ENCODE results near the gene PTTG1IP. TPM values are rescaled to one million over a fixed set of nuclear protein-coding genes. Genes with fewer than 3 reads are reported as not detected.

Gene PTTG1IP
- total RNA-seq, 2 experiments from 2014 or later, result 54.9 to 55.2 TPM

DNA sequence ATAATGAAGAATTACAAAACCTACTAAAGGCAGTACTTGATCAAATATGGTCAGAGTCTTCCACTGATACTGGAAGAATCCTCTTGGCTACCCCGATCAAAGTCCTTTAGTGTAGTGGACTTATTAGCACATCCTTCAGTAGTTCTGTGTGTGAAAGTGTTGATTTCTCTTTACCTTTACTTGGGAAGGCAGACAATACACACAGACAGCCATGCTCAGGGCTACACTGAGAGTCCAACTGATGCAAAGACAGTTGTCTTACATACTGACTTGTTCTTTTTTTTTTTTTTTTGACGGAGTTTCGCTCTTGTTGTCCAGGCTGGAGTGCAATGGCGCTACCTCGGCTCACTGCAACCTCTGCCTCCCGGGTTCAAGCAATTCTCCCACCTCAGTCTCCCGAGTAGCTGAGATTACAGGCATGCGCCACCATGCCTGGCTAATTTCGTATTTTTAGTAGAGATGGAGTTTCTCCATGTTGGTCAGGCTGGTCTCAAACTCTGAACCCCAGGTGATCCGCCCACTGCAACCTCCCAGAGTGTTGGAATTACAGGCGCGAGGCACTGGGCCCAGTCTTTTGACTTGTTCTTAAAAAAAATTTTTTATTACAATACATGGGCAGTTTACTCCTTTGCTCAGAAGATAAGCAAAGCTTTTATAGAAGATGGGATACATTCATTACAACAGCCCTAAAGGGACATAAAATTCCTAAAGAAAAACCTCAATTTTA is 3.5 kb upstream of the PTTG1IP start:
- no peaks in the 10 kb centered on the region for H3K9me3 Mint-ChIP-seq (ENCODE audit: insufficient read depth)
- H3K4me3 Mint-ChIP-seq, result peak overlapping the region; percentile 0
- ATAC-seq (no peak), DNase-seq (no peak)
- H3K4me1 Mint-ChIP-seq (ENCODE audit: low read depth), result peaks cover 48% of the 10 kb centered on the region
- no peak overlapping the region for H3K27ac Mint-ChIP-seq
- H3K36me3 Mint-ChIP-seq (ENCODE audit: low read depth), result peaks cover 4% of the 10 kb centered on the region
- H3K27me3 Mint-ChIP-seq (ENCODE audit: low read depth), result no peaks in the 10 kb centered on the region
- CTCF ChIA-PET, result interaction anchor here (1.2 to 6.3 kb wide), 2 partner anchors 76 to 77 kb away, joined by 5 to 106 read pairs; partner anchors contain the start of gene UBE2G2
- POLR2A ChIA-PET, result interaction anchor here (0.7 kb wide), 1 partner anchor 9 kb away, joined by 3 read pairs; no protein-coding TSS in a partner anchor

DNA sequence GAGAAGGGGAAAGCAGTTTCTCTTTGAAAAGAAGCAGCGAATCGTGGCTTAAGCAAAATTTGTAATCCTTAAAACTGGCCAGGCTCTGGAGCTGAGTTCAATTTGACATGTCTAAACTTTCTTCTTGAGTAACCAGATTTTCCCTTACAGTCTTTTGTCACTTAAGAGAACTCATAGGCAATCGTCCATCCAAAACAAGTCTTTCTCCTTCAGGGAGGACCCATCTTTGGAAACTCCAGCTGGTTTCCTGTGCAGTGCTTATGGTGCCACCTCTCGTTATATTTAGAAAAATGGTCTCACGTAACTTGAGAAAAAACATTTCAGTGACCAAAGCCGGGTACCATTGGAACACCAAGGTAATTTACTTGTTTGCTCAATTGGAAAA is 1.8 kb upstream of the PTTG1IP start:
- no peaks in the 10 kb centered on the region for H3K27me3 Mint-ChIP-seq (ENCODE audit: low read depth)
- H3K27ac Mint-ChIP-seq, result peak overlapping the region; percentile 90
- CTCF ChIA-PET, result interaction anchor here (0.6 to 6.3 kb wide), 11 partner anchors 13 to 227 kb away, joined by 3 to 106 read pairs (median 4); partner anchors contain the start of gene UBE2G2
- no peaks in the 10 kb centered on the region for H3K9me3 Mint-ChIP-seq (ENCODE audit: insufficient read depth)
- ATAC-seq (no peak), DNase-seq (peak; percentile 52)
- peaks cover 8% of the 10 kb centered on the region for H3K36me3 Mint-ChIP-seq (ENCODE audit: low read depth)
- peaks cover 47% of the 10 kb centered on the region for H3K4me1 Mint-ChIP-seq (ENCODE audit: low read depth)
- POLR2A ChIA-PET, result interaction anchor here (0.7 to 2.7 kb wide), 9 partner anchors 8 to 76 kb away, joined by 3 to 15 read pairs (median 4); partner anchors contain the start of gene UBE2G2
- peak overlapping the region; percentile 83 for H3K4me3 Mint-ChIP-seq

DNA sequence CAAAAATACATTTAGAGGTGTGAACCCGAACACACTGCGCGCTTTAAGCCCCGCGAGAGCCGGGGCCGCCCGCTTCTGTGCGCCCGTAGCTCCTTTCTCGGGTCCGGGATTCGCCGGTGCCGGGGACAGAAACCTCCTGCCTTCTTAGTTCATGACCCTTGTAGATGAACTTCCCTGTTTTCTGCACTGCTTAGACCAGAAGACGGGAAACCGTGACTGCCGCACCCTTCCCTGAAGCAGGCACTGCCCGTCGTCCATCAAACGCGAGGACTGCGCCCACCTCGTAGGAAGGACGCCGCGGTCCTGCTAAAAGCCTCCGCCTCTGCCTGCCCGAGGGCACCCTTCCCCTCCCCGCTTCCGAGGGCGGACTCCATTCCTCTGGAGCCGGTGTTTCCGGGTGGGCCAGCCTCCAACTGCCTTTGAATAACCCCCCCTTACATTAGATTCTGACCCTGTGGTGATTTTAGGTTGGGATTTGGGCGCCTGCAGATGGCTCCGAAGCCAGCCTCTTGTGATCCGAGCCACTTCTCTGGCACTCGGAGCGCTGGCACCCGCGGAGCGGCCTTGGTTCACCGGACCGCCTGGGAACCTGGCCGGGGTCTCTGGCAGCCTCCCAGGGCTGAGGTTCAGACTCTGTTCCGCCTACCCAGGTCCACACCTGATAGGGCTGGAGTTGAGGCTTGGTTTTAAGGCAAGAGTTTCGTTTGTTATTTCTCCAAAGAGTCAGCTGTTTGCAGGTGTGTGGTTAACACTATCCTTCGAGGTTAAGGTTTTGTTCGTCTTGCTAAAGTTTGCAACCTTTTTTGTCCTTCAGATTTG is 1.2 kb upstream of the PTTG1IP start:
- H3K27ac Mint-ChIP-seq, result peak overlapping the region; percentile 90
- H3K36me3 Mint-ChIP-seq (ENCODE audit: low read depth), result peaks cover 8% of the 10 kb centered on the region
- DNase-seq (peak; percentile 51), ATAC-seq (peak; percentile 10)
- H3K4me1 Mint-ChIP-seq (ENCODE audit: low read depth), result peaks cover 51% of the 10 kb centered on the region
- no peaks in the 10 kb centered on the region for H3K9me3 Mint-ChIP-seq (ENCODE audit: insufficient read depth)
- ChIA-PET CTCF (interaction anchor here (0.6 to 6.3 kb wide), 12 partner anchors 17 to 364 kb away, joined by 3 to 106 read pairs (median 4); partner anchors contain the start of gene UBE2G2), POLR2A (interaction anchor here (0.7 to 2.7 kb wide), 19 partner anchors 9 to 76 kb away, joined by 3 to 19 read pairs (median 4); partner anchors contain the start of genes ITGB2 and UBE2G2)
- H3K27me3 Mint-ChIP-seq (ENCODE audit: low read depth), result no peaks in the 10 kb centered on the region
- peak overlapping the region; percentile 83 for H3K4me3 Mint-ChIP-seq

DNA sequence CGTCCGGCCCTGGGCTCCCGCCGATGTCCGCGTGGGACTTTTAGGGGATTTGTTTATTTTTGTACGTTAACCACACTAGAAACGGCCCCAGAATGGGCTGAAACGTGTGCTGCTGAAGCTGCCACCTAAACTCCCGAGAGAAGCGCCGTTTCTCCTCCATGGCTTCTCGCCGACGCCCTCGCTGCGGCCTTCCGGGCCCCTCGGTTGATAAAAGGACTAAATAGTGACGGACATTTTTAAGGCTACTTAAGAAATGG is 678 bp upstream of the PTTG1IP start:
- Mint-ChIP-seq H3K9me3 (ENCODE audit: insufficient read depth) (no peaks in the 10 kb centered on the region), H3K27ac (peak overlapping the region; percentile 90), H3K4me3 (peak overlapping the region; percentile 83), H3K27me3 (ENCODE audit: low read depth) (no peaks in the 10 kb centered on the region), H3K4me1 (ENCODE audit: low read depth) (peaks cover 54% of the 10 kb centered on the region), H3K36me3 (ENCODE audit: low read depth) (peaks cover 8% of the 10 kb centered on the region)
- CTCF ChIA-PET, result interaction anchor here (0.9 to 6.3 kb wide), 6 partner anchors 8 to 363 kb away, joined by 3 to 106 read pairs (median 5); partner anchors contain the start of gene UBE2G2
- ATAC-seq, result peak; percentile 4
- POLR2A ChIA-PET, result interaction anchor here (0.8 to 2.7 kb wide), 17 partner anchors 9 to 278 kb away, joined by 3 to 19 read pairs (median 4); partner anchors contain the start of gene ITGB2
- DNase-seq, result no peak

DNA sequence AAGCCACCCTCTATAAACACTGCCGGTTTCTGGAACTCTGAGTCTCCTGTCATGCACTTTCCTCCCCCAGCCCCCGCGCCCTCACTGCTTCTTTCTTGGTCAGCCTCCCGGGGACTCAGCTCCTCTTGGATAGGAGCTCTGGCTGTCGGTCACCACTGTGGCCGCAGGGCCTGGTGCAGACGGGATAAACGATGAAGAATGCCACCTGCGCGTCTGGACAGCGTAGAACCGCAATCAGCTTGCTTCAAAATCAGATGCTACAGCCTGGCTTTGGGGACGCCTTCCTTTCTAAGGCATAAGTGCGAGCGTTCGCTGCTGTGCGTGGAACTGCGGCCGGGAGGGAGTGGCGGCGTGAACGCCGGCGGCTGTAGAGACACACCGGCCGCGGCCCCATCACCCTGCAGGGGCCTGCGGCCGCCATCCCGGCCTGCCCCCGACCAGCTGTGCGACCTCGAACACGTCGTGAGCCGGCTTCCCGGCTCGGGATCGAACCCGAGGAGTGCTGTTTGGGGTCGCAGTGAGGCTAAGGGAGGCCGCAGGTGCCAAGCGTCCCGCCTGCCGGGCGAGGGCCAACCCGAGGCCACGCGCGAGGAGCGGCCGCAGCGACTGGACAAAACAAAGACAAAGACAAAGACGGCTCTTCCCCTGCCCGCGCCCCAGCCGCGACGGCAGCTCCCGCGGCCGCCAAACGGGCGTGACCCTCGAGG is 688 bp downstream of the PTTG1IP start:
- ChIA-PET POLR2A (interaction anchor here (0.6 to 2.5 kb wide), 12 partner anchors 11 to 280 kb away, joined by 3 to 19 read pairs (median 4); partner anchors contain the start of genes ITGB2 and UBE2G2), CTCF (interaction anchor here (1.0 to 6.3 kb wide), 8 partner anchors 9 to 362 kb away, joined by 3 to 106 read pairs (median 5); partner anchors contain the start of gene UBE2G2)
- Mint-ChIP-seq H3K4me3 (peak overlapping the region; percentile 92), H3K27me3 (ENCODE audit: low read depth) (no peaks in the 10 kb centered on the region), H3K36me3 (ENCODE audit: low read depth) (peaks cover 19% of the 10 kb centered on the region), H3K9me3 (ENCODE audit: insufficient read depth) (no peaks in the 10 kb centered on the region), H3K4me1 (ENCODE audit: low read depth) (peaks cover 68% of the 10 kb centered on the region), H3K27ac (peak overlapping the region; percentile 75)
- peak; percentile 48 for DNase-seq
- no peak for ATAC-seq

DNA sequence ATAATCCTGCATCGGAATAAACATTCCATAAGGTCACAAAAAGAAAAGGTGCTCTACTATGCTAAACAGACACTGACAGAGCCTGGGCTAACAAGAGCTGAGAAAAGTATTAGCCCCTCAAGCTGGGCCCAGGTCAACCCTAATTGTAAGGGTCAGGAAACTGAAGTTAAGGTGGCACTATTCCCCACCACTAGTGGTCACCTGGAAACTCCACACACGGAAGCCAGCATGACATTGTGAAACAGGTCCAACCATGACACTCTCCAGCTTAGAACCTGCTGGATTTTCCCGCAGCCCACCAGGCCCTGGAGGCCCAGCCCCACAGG is 1.2 kb downstream of the PTTG1IP start:
- ATAC-seq, result no peak
- ChIA-PET POLR2A (interaction anchor here (0.6 to 2.3 kb wide), 6 partner anchors 14 to 71 kb away, joined by 3 to 19 read pairs (median 4); partner anchors contain the start of gene UBE2G2), CTCF (interaction anchor here (1.0 to 6.3 kb wide), 4 partner anchors 39 to 362 kb away, joined by 3 to 106 read pairs (median 6); partner anchors contain the start of gene UBE2G2)
- DNase-seq, result no peak
- Mint-ChIP-seq H3K36me3 (ENCODE audit: low read depth) (peaks cover 24% of the 10 kb centered on the region), H3K27me3 (ENCODE audit: low read depth) (no peaks in the 10 kb centered on the region), H3K27ac (peak overlapping the region; percentile 75), H3K4me1 (ENCODE audit: low read depth) (peaks cover 73% of the 10 kb centered on the region), H3K9me3 (ENCODE audit: insufficient read depth) (no peaks in the 10 kb centered on the region), H3K4me3 (peak overlapping the region; percentile 92)

DNA sequence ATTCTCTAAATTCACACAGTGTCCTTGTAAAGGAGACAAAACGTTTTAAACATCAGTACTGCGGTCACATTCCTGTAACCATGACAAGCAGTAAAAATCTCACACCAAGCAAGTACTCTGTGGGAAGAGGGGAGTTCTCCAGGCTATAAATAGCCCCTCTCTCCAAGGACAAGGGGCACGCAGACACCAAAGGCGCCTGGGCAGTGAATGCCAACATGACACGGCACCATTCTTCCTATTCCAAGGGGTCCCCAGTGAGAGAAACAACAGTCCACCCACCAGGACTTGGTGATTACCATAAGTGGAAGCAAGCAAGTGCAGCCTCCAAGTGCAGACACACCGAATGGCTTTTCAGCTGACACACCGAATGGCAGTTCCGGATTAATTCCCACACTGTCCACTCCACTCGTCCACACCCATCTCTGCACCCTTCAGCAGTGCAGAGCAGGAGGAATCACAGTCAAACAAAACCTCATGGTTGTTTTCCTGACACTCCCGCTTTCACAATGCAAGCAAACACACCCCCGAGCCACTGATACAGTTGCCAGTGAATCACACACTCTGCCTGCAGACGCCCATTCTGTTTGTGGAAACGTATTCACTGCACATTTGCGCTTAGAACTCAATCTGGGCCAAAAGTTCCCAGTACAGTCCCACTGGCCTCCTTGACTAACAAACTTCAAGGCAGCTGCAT is 1.8 kb downstream of the PTTG1IP start:
- no peak for ATAC-seq
- Mint-ChIP-seq H3K27me3 (ENCODE audit: low read depth) (no peaks in the 10 kb centered on the region), H3K36me3 (ENCODE audit: low read depth) (peaks cover 30% of the 10 kb centered on the region), H3K27ac (peak overlapping the region; percentile 75), H3K4me1 (ENCODE audit: low read depth) (peaks cover 78% of the 10 kb centered on the region), H3K9me3 (ENCODE audit: insufficient read depth) (no peaks in the 10 kb centered on the region), H3K4me3 (peak overlapping the region; percentile 92)
- ChIA-PET POLR2A (interaction anchor here (0.6 to 1.0 kb wide), 2 partner anchors 54 to 70 kb away, joined by 4 read pairs; partner anchors contain the start of gene UBE2G2), CTCF (interaction anchor here (1.0 to 6.3 kb wide), 3 partner anchors 72 to 361 kb away, joined by 3 to 106 read pairs (median 8); partner anchors contain the start of gene UBE2G2)
- DNase-seq, result no peak

DNA sequence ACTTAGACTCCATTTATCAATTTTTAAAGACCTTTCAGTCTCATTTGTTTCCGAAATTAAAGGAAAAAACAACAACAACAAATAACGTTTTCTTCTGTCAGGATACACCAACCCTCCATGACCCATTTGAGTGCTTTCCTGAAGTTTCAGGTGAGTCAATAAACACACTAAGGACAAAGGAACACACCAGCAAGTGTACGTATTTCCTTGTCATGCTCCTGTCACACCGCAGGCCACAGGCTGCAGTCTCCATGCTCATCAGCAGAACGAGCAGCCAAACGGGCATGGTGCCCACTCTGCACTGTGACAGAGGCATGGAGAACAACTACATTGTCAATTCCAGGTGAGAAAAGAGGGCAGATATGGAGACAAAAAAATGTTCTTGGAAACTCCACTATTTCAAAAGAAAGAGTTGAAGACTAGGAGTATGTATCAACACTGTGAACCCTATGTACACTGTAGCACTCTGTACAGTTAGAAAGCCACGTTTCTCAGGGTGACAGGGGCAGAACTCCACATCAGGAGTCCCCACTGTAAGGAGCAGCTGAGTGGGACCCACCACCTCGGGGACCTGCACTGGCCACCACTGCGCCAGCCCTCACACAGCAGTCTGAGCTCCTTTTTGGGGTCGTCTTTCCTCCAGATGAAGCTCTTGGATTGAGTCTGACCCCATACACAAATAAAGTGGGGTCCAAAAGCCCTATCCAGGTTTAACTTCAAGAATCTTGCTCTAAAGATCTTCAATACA is 2.6 kb downstream of the PTTG1IP start:
- CTCF ChIA-PET, result interaction anchor here (0.6 to 6.3 kb wide), 2 partner anchors 71 to 77 kb away, joined by 3 to 106 read pairs; partner anchors contain the start of gene UBE2G2
- POLR2A ChIA-PET, result no interaction called here

DNA sequence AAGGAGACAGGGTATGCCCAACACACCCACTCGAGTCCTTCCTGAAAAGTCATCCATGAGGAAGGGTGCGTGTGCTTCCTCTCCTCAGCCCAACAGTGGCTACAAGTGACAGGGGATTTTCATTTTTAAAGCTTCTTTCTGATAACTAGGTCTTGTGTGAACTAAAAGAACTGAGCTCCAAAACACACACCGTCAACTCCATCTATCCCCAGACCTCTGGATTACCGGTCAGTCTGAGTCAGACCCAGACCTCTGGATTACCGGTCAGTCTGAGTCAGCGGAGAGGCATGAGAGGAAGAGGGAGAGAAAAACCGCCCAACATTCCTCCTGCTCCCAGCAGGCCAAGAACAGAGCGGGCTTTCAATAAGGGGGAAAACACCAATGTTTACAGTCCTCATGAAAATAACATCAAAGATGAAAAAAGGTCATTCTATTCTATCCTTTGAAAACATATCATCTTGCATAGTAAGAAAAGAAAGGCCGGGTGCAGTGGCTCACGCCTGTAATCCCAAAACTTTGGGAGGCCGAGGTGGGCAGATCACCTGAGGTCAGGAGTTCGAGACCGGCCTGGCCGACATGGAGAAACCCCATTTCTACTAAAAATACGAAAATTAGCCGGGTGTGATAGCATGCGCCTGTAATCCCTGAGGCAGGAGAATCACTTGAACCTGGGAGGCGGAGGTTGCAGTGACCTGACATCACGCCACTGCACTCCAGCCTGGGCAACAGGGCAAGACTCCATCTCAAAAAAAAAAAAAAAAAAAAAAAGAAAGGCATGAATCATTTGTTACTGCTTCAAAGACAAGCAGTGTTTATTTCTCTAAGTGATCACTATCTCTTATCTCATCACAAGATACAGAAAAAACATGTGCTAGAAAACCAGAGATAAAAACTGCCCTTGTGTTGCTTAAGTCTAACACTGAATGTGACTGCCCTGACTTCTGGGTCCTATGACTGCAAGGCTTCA is 3.4 kb downstream of the PTTG1IP start:
- DNase-seq (no peak), ATAC-seq (no peak)
- ChIA-PET POLR2A (no interaction called here), CTCF (no interaction called here)
- H3K4me1 Mint-ChIP-seq (ENCODE audit: low read depth), result peaks cover 81% of the 10 kb centered on the region
- peak overlapping the region; percentile 7 for H3K27ac Mint-ChIP-seq
- H3K4me3 Mint-ChIP-seq, result peak overlapping the region; percentile 36
- H3K36me3 Mint-ChIP-seq (ENCODE audit: low read depth), result peaks cover 38% of the 10 kb centered on the region
- H3K27me3 Mint-ChIP-seq (ENCODE audit: low read depth), result no peaks in the 10 kb centered on the region
- no peaks in the 10 kb centered on the region for H3K9me3 Mint-ChIP-seq (ENCODE audit: insufficient read depth)

More for the DNA sequence above, 2.6 kb downstream of the PTTG1IP start:
- Mint-ChIP-seq H3K27ac (peak overlapping the region; percentile 7), H3K4me3 (peak overlapping the region; percentile 36), H3K4me1 (ENCODE audit: low read depth) (peaks cover 81% of the 10 kb centered on the region), H3K36me3 (ENCODE audit: low read depth) (peaks cover 33% of the 10 kb centered on the region), H3K9me3 (ENCODE audit: insufficient read depth) (no peaks in the 10 kb centered on the region), H3K27me3 (ENCODE audit: low read depth) (no peaks in the 10 kb centered on the region)
- DNase-seq (no peak), ATAC-seq (no peak)
